ENCODE results near the gene GRIP2.

The GRIP2 gene

DNA sequence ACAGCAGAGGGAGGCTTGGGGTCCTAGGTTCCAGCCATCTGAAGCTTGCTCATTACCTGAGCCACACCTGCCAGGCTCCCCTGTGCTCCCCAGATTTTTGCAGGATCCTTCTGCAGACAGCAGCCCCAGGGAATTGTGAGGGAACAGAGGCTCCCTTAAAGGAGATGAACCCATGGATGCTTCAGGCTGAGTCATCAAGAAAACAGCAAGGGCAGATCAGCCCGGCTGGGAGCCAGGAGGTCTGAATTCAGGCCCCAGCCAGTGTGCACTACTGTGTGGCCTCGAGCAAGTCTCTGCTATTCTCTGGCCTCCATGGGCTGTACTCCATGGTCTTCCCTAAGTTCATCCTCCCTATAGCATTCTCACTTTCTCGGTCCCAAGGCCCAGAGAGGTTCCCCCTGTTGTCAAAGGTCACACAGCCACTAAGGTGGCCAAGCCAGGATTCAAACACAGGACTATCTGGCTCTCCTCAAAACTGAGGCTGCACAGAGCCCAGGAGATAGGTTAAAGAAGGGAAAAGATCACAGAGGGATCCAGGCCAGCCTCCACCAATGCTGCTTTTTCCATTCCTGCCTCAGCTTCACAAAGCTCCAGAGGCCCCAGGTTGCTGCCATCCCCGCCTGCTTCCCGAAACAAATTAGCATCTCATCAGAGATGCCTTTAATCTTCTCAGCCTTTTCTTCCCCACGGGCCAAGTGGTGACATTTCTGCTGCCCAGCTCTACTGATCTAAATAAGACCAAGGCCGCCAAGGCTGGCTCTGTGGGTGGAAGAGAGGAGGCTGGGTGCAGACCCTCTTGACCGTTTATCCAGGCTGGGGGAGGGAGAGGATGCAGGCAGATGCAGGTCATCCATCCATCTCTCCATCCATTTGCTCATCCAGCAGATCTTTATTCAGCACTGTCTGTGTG is 21.2 kb upstream of the GRIP2 start:
- no peak for DNase-seq

DNA sequence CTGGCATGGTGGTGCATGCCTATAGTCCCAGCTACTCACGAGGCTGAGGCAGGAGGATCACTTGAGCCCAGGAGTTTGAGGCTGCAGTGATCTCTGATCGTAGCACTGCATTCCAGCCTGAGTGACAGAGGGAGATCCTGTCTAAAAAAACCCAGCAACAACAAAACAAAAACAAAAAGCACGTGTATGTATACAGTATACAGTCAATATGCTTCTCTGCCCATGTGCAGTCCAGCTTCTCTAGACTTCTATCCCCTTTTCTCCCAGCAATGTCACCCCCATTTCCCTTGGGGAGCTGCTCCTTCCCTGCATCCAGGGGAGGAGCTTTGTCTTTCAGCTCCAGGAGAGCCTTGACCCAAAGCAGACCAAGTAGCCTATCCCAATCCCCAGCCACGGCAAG is 20.0 kb upstream of the GRIP2 start:
- no peak for DNase-seq

DNA sequence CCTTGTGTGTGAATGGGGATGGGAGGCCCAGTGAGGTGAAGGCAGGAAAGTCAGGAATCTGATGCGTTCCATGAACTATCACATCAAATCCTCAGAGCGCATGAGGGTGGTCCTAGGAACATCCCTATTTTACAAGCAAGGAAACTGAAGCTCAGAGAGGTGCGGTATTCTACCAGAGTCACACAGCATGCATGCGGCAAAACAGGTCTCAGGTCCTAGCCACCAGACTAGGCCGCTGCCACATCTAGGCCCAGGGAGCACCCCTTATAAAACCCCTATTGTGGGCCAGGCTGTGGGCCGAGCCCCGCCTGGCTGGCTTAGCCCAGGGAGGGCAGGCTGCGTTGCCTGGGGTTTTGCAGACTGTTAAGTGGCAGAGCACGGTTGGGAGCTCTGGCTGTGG is 17.9 kb upstream of the GRIP2 start:
- DNase-seq = no peak

DNA sequence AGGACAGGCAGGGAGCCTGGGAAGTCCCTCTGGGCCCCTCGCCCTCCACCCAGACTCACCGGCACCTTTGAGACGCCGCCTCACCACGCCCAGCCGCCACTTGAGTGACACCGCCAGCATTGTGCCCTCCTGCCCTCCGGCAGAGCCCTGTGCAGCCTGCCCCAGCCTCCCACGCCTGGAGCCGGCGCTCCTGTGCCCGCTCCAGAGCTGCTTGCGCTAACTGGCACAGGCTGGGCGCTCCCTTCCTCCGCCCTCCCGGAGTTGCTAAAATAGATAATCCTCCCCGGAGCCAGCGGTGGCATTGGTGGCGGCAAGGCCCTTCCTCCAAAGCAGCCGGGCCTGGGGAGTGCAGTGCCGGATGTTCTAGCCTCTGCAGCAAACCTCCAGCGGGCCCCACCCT is 15.7 kb upstream of the GRIP2 start:
- no peak for DNase-seq

DNA sequence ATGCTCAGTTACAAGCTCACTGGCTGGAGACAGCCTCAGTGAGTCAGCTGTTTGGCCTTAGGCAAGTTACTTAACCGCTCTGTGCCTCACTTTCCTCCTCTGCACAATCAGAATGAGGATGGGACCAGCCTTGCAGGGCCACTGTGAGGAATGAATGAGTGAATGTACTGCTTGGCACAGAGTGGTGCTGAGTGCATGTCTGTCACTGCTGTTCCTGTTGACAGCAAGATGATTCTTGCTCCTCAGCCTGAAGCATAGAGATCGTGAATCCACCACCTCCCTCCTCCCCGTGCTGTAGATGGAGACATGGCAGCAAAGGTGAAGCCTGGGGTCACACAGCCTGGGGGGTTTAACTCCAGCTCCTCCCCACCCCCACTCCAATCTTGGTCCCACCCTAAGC is 14.6 kb upstream of the GRIP2 start:
- DNase-seq = no peak

- no peak for DNase-seq
Measured at GRCh38 chr3:14553871-14554270, 13.7 kb upstream of the GRIP2 start.

- DNase-seq = no peak
Measured at GRCh38 chr3:14552717-14553116, 12.6 kb upstream of the GRIP2 start.

- no peak for DNase-seq
Measured at GRCh38 chr3:14552041-14552648, 12.0 kb upstream of the GRIP2 start.

DNA sequence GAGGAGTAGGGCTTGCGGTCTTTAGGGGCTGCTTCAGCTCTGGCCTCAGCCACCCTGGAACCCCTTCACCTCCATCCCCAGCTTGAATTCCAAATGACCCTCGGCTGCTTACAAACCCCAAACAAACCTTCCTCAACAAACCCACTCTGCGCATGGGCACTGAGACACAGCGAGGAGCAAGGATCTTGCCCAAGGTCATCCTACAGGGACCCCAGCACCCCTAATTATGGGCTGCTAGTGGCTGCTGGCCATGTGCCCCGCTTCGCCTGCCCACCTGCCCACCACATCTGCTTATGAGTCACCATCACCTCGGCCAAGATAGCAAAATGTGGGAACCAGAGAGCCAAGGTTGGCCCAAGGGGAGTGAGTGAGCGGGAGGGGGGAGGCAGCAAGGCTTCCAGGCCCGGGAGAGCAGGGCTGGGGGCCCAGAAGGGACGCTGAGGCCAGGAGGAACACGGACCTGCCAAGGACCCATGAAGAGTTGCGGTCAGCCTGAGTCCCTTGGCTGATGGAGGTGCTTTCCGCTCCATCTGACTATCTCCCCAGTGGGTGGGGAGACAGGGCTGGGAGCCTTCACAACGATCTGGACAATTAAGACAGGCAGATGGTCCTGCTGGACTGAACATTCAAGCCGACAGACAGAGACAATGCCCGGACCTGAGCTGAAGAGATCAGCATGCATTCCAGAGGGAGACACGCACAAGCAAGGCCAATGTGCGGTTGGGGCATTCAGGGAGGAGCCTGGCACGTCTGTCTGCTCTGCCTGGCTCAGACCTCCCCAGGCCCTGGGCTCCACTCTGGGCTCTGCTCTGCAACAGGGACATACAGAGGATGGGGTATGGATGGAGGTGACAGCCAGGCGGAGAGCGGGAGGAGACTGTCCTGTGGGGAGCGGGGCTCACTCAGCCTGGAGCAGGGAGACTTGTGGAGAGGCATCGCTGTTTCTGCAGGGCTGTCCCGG is 10.8 kb upstream of the GRIP2 start:
- peak in 2 of 14 donors; percentile 34 to 90 for DNase-seq

GRCh38 chr3:14550181-14550580 is 10.0 kb upstream of the GRIP2 start:
- no peak for DNase-seq

- no peak for DNase-seq
Measured at GRCh38 chr3:14549256-14549919, 9.2 kb upstream of the GRIP2 start.

- DNase-seq = peak in 4 of 14 donors; percentile 4 to 10 (median 6)
Measured at GRCh38 chr3:14548321-14548729, 8.2 kb upstream of the GRIP2 start.

DNA sequence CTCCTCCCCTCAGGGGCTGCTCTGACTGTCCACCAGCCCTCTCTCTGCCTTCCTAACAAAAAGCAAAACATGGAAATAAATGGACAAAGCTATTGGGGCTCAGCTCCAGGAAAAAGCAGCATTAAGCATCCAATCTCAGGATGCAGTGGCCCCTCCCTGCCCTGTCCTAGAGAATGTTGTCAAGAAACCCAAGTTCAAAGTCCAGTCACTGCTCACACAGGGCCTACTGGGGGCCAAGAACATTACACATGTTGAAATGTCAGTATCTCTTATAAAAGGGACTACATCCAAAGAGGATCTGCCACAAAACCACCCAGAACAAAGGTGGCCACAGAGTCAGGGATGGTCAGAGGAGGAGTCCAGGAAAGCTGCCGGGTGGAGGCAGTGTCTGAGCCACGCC is 7.6 kb upstream of the GRIP2 start:
- DNase-seq = no peak

DNA sequence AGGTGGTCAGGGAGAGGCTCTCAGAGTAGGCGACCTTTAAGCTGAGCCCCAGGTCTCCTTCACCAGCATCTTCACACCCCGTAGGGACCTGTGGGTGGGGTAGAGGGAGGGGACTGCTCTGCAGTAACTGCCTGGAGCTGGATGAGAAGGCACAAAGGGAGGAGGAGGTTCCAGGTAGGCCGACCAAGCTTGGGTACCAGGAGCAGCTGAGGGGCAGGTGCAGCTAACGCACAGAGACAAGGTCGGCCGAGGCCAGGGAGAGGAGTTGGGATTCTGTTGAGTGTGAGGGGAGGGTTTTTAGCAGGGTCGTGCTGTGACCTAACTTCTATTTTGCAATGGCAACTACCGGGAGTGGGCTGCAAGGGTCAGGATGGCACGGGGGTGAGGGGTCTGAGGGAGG is 5.9 kb upstream of the GRIP2 start:
- DNase-seq = no peak

- no peak for DNase-seq
Measured at GRCh38 chr3:14545251-14545635, 5.1 kb upstream of the GRIP2 start.

DNA sequence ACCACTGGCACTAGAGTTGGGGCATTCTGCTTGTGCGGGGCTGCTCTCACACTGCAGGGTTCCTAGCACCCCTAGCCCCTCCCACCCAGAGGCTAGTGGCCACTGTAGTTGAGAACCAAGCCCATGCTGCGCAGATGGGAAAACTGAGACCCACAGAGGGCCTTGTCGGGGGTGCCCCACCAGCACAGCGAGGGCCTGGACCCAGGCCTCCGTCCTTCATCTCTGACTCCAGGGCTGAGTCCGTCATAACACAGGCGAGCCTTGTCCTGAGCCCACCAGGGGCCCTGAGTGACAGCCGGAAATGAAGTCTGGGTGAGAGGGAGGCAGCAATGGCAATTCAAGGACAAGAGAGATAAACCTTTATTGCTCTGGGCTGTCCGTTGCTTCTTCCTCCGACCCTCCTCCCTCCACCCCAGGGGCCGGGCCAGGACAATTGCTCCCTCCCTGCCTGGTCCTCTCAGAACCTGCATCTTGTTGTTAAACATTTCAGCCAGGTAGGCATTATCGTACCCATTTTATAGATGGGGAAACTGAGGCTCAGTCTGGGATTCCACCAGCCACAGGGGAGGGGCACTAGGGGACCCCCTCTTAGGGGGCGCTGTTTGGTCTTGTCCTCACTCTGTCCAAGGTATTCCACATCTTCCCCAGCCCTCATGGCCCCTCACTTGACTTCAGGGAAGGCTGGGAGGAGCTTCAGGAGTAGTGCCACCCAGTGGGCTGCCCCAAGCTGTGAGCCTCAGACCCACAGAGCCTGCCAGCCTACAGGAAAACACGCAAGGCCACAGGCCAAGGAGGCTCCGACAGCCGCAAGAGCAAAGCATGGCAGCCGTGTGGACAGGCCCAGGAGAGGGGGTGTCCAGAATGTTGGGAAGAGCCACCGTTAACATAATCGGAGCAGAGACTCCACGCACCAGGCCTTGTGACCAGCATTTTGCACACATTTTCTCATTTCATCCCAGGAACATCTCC is 4.4 kb upstream of the GRIP2 start:
- no peak for DNase-seq

DNA sequence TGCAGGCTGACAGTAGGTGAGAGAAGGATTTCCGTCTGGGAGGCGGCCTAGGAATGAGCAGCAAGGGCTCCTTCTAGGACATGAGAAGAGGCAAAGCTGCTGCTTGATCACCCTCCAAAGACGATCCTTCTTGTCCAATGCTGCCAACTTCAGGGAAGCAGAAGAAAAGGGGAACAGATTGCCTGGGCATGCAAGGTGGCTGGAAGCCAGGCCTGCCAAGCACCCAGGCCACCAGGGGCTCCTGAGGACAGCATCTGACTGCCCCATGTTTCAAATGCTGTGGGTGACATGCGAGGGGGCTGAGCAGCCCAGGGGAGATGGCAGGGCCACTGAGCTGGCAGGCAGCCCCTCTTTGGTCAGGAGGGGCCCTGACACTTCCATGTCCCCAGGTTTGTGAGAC is 3.3 kb upstream of the GRIP2 start:
- DNase-seq = peak in 3 of 14 donors; percentile 3 to 54 (median 5)

DNA sequence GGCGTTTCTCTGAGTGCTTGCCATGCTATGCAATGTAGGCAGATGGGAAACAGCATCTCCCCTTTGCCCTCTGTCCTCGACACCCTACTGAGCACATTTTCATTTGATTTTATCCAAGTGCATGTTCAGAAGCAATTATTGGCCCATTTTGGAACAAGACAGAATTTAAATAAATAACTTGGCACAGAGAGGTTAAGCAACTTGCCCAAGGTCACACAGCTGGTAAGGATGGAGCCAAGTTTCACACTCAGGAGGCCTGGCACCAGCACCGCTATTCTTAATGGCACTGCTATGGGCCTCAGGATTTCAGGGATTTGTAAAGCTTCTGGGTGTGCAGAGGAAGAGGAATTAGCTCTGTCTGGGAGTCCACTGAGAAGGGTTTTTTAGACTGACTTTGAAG is 2.5 kb upstream of the GRIP2 start:
- no peak for DNase-seq

DNA sequence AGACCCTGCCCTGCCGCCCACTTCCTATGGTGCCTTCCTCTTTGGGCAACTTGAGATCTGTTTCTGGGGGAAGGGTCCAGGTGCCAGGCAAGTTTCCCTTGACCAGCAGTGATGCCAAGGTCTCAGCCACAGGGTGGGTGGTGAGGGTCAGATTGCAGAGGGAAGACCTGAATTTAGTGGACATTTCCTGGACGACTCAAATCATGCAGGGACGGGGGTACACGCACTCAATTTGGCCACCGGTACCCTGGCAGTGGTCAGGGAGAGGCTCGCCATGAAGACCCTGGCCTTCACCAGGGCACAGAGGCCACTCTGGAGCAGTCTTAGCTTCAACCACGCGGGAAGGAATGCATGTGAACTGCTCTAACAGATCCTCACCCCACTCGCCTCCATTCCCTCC is 1.5 kb upstream of the GRIP2 start:
- DNase-seq = no peak

DNA sequence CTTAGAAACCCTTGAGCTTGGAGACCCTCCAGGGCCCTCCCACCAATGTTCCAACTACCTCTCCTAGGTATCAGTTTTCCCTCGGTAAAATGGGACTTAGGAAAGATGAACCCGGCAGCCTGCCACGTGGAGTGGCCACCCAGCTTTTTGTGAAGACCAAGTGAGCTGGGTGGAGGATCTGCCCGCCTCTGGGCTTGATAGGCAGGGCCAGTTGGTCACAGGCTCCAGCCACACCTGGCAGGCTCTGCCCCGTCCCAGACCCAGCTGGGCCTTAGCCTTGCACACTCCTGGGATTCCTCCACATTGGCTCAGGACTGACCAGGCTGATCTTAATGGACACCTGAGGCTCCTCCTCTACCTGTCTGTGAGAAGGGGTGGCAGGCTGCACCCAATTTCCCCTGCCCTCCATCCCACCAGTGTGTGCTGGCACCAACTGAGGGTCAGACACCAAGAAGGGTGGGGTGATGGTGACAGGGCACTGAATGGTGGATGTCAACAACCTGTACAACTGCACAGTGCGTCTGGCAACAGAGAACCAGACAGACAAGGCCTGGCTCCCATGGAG is 761 bp upstream of the GRIP2 start:
- no peak for DNase-seq

- DNase-seq = no peak
Measured at GRCh38 chr3:14539384-14539741, 779 bp downstream of the GRIP2 start.

Measured in C1 segment of cervical spinal cord (tissue), 14 donors.